H9 (cell line): Measurements from ENCODE around the gene FBXL16. TPM values are rescaled to one million over a fixed set of nuclear protein-coding genes. Genes with fewer than 3 reads are reported as not detected.
A peak's percentile ranks its signal among the peaks of the same experiment; 100 is the strongest.

ENCODE experiments used
- DNase-seq: peaks from one replicate; pipeline ENCODE4 v3.0.0-alpha.2; 2017
- H2AFZ ChIP-seq: one replicate; pipeline ENCODE4 v1.6.1; 2013; ENCODE audit warnings: mild to moderate bottlenecking, low read length, control low read depth, moderate library complexity
- H2AK5ac ChIP-seq: 2 replicates; pipeline ENCODE4 v1.6.1; 2013; ENCODE audit warnings: low read length, control low read depth, mixed read lengths; ENCODE audit not compliant: insufficient read length
- H2BK120ac ChIP-seq: one replicate; pipeline ENCODE4 v1.6.1; 2013; ENCODE audit warnings: low read depth, mild to moderate bottlenecking, low read length, control low read depth, inconsistent platforms; ENCODE audit not compliant: poor library complexity, severe bottlenecking
- H2BK12ac ChIP-seq: 2 replicates; pipeline ENCODE4 v1.6.1; 2013; ENCODE audit warnings: low read length, control low read depth, mixed read lengths, low read depth; ENCODE audit not compliant: insufficient read length
- H2BK15ac ChIP-seq: 2 replicates; pipeline ENCODE4 v1.6.1; 2013; ENCODE audit warnings: low read depth, low read length, control low read depth
- H2BK20ac ChIP-seq: one replicate; pipeline ENCODE4 v1.6.1; 2013; ENCODE audit warnings: low read depth, mild to moderate bottlenecking, low read length, control low read depth, inconsistent platforms; ENCODE audit not compliant: poor library complexity, severe bottlenecking
- H2BK5ac ChIP-seq: 2 replicates; pipeline ENCODE4 v1.6.1; 2013; ENCODE audit warnings: low read length, control low read depth, mixed read lengths; ENCODE audit not compliant: insufficient read length
- H3K14ac ChIP-seq: 2 replicates; pipeline ENCODE4 v1.6.1; 2013; ENCODE audit warnings: low read length, control low read depth; ENCODE audit not compliant: insufficient read depth
- H3K18ac ChIP-seq: 2 replicates; pipeline ENCODE4 v1.6.1; 2013; ENCODE audit warnings: low read depth, mild to moderate bottlenecking, mixed read lengths, low read length, control low read depth; ENCODE audit not compliant: insufficient read length
- H3K23ac ChIP-seq: 2 replicates; pipeline ENCODE4 v1.6.1; 2013; ENCODE audit warnings: low read length, control low read depth, mixed read lengths, low read depth; ENCODE audit not compliant: insufficient read length
- H3K23me2 ChIP-seq: 2 replicates; pipeline ENCODE4 v1.6.1; 2013; ENCODE audit warnings: low read depth, mild to moderate bottlenecking, mixed read lengths, low read length, control low read depth; ENCODE audit not compliant: insufficient read length, poor library complexity, severe bottlenecking
- H3K27ac ChIP-seq: 2 replicates; pipeline ENCODE4 v1.5.1; 2013; ENCODE audit warnings: low read length, control low read depth, mixed read lengths, low read depth; ENCODE audit not compliant: insufficient read length
- H3K27me3 ChIP-seq: 2 replicates; pipeline ENCODE4 v1.6.1; 2013; ENCODE audit warnings: low read length, control low read depth, inconsistent platforms; ENCODE audit not compliant: insufficient read depth
- H3K4ac ChIP-seq: 2 replicates; pipeline ENCODE4 v1.6.1; 2013; ENCODE audit warnings: low read depth, mild to moderate bottlenecking, control low read depth, inconsistent platforms, low read length, moderate library complexity
- H3K4me1 ChIP-seq: 2 replicates; pipeline ENCODE4 v1.6.1; 2013; ENCODE audit warnings: low read length, control low read depth, inconsistent platforms; ENCODE audit not compliant: insufficient read depth
- H3K4me2 ChIP-seq: 2 replicates; pipeline ENCODE4 v1.6.1; 2013; ENCODE audit warnings: low read length, control low read depth, mixed read lengths; ENCODE audit not compliant: insufficient read length, insufficient read depth
- H3K56ac ChIP-seq: 2 replicates; pipeline ENCODE4 v1.6.1; 2013; ENCODE audit warnings: low read depth, mild to moderate bottlenecking, mixed read lengths, low read length, control low read depth; ENCODE audit not compliant: insufficient read length
- H3K79me1 ChIP-seq: 2 replicates; pipeline ENCODE4 v1.6.1; 2013; ENCODE audit warnings: low read depth, mild to moderate bottlenecking, moderate library complexity, low read length, control low read depth, inconsistent platforms; ENCODE audit not compliant: insufficient read depth, poor library complexity, severe bottlenecking
- H3K79me2 ChIP-seq: 2 replicates; pipeline ENCODE4 v1.6.1; 2013; ENCODE audit warnings: low read length, control low read depth, inconsistent platforms; ENCODE audit not compliant: insufficient read depth
- H3K9ac ChIP-seq: 2 replicates; pipeline ENCODE4 v1.6.1; 2013; ENCODE audit warnings: low read length, control low read depth, mixed read lengths; ENCODE audit not compliant: insufficient read length; ENCODE audit errors: extremely low read depth
- H3K9me3 ChIP-seq: one replicate; pipeline ENCODE4 v1.6.1; 2013; ENCODE audit warnings: low read depth, low read length, inconsistent platforms; ENCODE audit not compliant: control insufficient read depth
- H3T11ph ChIP-seq: one replicate; pipeline ENCODE4 v1.6.1; 2013; ENCODE audit warnings: mild to moderate bottlenecking, low read length, control low read depth, inconsistent platforms
- H4K20me1 ChIP-seq: one replicate; pipeline ENCODE4 v1.6.1; 2013; ENCODE audit not compliant: control insufficient read depth, insufficient read length, insufficient read depth
- H4K5ac ChIP-seq: 2 replicates; pipeline ENCODE4 v1.6.1; 2013; ENCODE audit warnings: low read depth, mild to moderate bottlenecking, mixed read lengths, low read length, control low read depth; ENCODE audit not compliant: insufficient read length
- H4K8ac ChIP-seq: replicated peaks from 2 replicates; pipeline ENCODE4 v1.6.1; 2013; ENCODE audit warnings: low read length, control low read depth, mixed read lengths, low read depth; ENCODE audit not compliant: insufficient read length
- H4K91ac ChIP-seq: 2 replicates; pipeline ENCODE4 v1.6.1; 2013; ENCODE audit warnings: low read depth, mild to moderate bottlenecking, moderate library complexity, mixed read lengths, low read length, control low read depth; ENCODE audit not compliant: insufficient read length
- H3K27ac Mint-ChIP-seq, 3 experiments: 2 replicates in 2 of 3; 3 replicates in 1 of 3; pipeline ENCODE4 v1.8.0; 2020 to 2021; ENCODE audit warnings: mixed read lengths in 3 of 3, mild to moderate bottlenecking in 1 of 3, moderate library complexity in 1 of 3
- H3K27me3 Mint-ChIP-seq: 2 replicates; pipeline ENCODE4 v1.8.0; 2021; ENCODE audit warnings: low read depth, mild to moderate bottlenecking, moderate library complexity, mixed read lengths
- H3K36me3 Mint-ChIP-seq, 3 experiments: 2 replicates in 2 of 3; 3 replicates in 1 of 3; pipeline ENCODE4 v1.8.0; 2020 to 2021; ENCODE audit warnings: low read depth in 3 of 3, mixed read lengths in 3 of 3; ENCODE audit not compliant: insufficient read depth in 1 of 3
- H3K4me1 Mint-ChIP-seq, 2 experiments: 2 replicates each; pipeline ENCODE4 v1.8.0; 2020; ENCODE audit warnings: mixed read lengths in 2 of 2
- H3K4me3 Mint-ChIP-seq, 2 experiments: 2 replicates in 1 of 2; 3 replicates in 1 of 2; pipeline ENCODE4 v1.8.0; 2020 to 2021; ENCODE audit warnings: mild to moderate bottlenecking in 2 of 2, mixed read lengths in 2 of 2, moderate library complexity in 1 of 2
- H3K9me3 Mint-ChIP-seq, 2 experiments: 2 replicates in 1 of 2; 3 replicates in 1 of 2; pipeline ENCODE4 v1.8.0; 2020; ENCODE audit warnings: mild to moderate bottlenecking in 2 of 2, mixed read lengths in 2 of 2, moderate library complexity in 1 of 2
- CTCF ChIP-seq: fragments of 200-600 bp; sonication (generic); conservative IDR thresholded peaks from 3 replicates; pipeline ENCODE4 v1.8.0; 2021; ENCODE audit warnings: antibody characterized with exemption, mild to moderate bottlenecking
- WGBS: extraction: QIAGEN DNeasy Blood & Tissue Kit; methylation state at CpG from one replicate; pipeline ENCODE4 v1.1.7; 2013; ENCODE audit warnings: missing lambda C conversion rate, low lambda C conversion rate, mixed read lengths; ENCODE audit not compliant: insufficient read length; ENCODE audit errors: extremely low coverage; 5-methylcytosine and 5-hydroxymethylcytosine counted together
- total RNA-seq: library from RNA; stranded (reverse); gene quantifications from 2 replicates; pipeline ENCODE4 v1.2.1, GENCODE V29; 2021

FBXL16 gene
- total RNA-seq, 1 experiment from 2014 or later, result 9.6 TPM

- H3K79me1 ChIP-seq, result no peaks in the 10 kb centered on the region
- peak within 1 kb of the TSS in 1 of 3 experiments; percentile 88; a peak in 1 of 7 replicates for H3K27ac Mint-ChIP-seq
- H3K4me1 ChIP-seq, result peaks cover 2% of the 10 kb centered on the region; the same call in 1 of the 2 replicates
- H3K27me3 ChIP-seq, result no peaks in the 10 kb centered on the region
- H2BK12ac ChIP-seq, result no peak within 1 kb of the TSS
- H3K36me3 Mint-ChIP-seq, result peaks cover 2 to 17% (median 15%) of the 10 kb centered on the region in 3 experiments; a peak in 5 of 7 replicates
- peaks cover 10% of the 10 kb centered on the region for H3K23me2 ChIP-seq
- no peaks in the 10 kb centered on the region for H4K20me1 ChIP-seq
- H3K4me2 ChIP-seq, result peak within 1 kb of the TSS; percentile 55
- peak within 1 kb of the TSS; percentile 90 for H3K14ac ChIP-seq
- no peak within 1 kb of the TSS for H3K56ac ChIP-seq
- H2BK20ac ChIP-seq, result no peak within 1 kb of the TSS
- WGBS, result no CpG with 5 or more reads among the region's 79 CpGs
- peak; percentile 91 for DNase-seq
- H3K9me3 ChIP-seq, result no peaks in the 10 kb centered on the region
- no peak within 1 kb of the TSS for H3T11ph ChIP-seq
- no peak within 1 kb of the TSS for H3K27ac ChIP-seq
- no peak within 1 kb of the TSS for H4K5ac ChIP-seq
- no peak within 1 kb of the TSS for H2BK15ac ChIP-seq
- no peak within 1 kb of the TSS for H3K23ac ChIP-seq
- peak within 1 kb of the TSS; percentile 41 for H3K9ac ChIP-seq
- no peak within 1 kb of the TSS for H2BK120ac ChIP-seq
- peak within 1 kb of the TSS; percentile 75 to 92 for H3K4me3 Mint-ChIP-seq
- H3K4me1 Mint-ChIP-seq, result peaks cover 9 to 14% of the 10 kb centered on the region in 2 experiments
- no peaks in the 10 kb centered on the region for H3K79me2 ChIP-seq
- no peak within 1 kb of the TSS for H4K8ac ChIP-seq
- H3K27me3 Mint-ChIP-seq, result no peaks in the 10 kb centered on the region
- no peaks in the 10 kb centered on the region for H3K9me3 Mint-ChIP-seq
- no peak within 1 kb of the TSS for H4K91ac ChIP-seq
- peak within 1 kb of the TSS; percentile 52 for H3K18ac ChIP-seq
- peak; percentile 97 for TF ChIP-seq CTCF
- no peak within 1 kb of the TSS for H3K4ac ChIP-seq
- no peak within 1 kb of the TSS for H2AK5ac ChIP-seq
- H2BK5ac ChIP-seq, result no peak within 1 kb of the TSS
- no peak within 1 kb of the TSS for H2AFZ ChIP-seq
Measured at GRCh38 chr16:740764-741505, 35.3 kb upstream of the FBXL16 start, which contains the start of gene CIAO3. CIAO3 (minus strand) TSS chr16:740997; CDS start chr16:740985, 12 bp downstream.
